H54 (cell line): ENCODE data around the gene JPT2.
"Not testable (repeated sequence)": the region's sequence is repeated elsewhere in the genome, so short reads cannot be mapped to it uniquely, and the experiment has no call there.

Experiments used
- DNase-seq: peaks from one replicate; pipeline ENCODE4 v3.0.0; 2011; ENCODE audit warnings: low spot score, mixed read lengths; ENCODE audit not compliant: insufficient read length
- FAIRE-seq: peaks from 3 replicates; lab custom pipeline; 2011; peaks lifted over from hg19 to GRCh38; lab: Jason Lieb, UNC
- POLR2A ChIP-seq: IDR thresholded peaks from 2 replicates; pipeline ENCODE4 v1.6.1; 2011; ENCODE audit warnings: low read depth, mild to moderate bottlenecking, low read length

JPT2 gene

GRCh38 chr16:1732071-1732470 lies 54.0 kb downstream of the JPT2 start:
- DNase-seq (no peak), FAIRE-seq (no peak)
- TF ChIP-seq POLR2A = no peak

- not testable (repeated sequence) for DNase-seq, FAIRE-seq
These were observed 54.5 kb downstream of the JPT2 start for GRCh38 chr16:1732551-1732987.

GRCh38 chr16:1734123-1734522 lies 56.0 kb downstream of the JPT2 start:
- FAIRE-seq (no peak), DNase-seq (no peak)
- no peak for TF ChIP-seq POLR2A

GRCh38 chr16:1734816-1735215 lies 56.7 kb downstream of the JPT2 start:
- no peak for TF ChIP-seq POLR2A
- DNase-seq = no peak
- FAIRE-seq = no peak

- no peak for FAIRE-seq
These were observed 62.2 kb downstream of the JPT2 start for GRCh38 chr16:1740234-1740633.

GRCh38 chr16:1740781-1741490 lies 62.9 kb downstream of the JPT2 start:
- TF ChIP-seq POLR2A = no peak
- DNase-seq (no peak), FAIRE-seq (no peak)

More at GRCh38 chr16:1740234-1740633, 62.2 kb downstream of the JPT2 start:
- TF ChIP-seq POLR2A = no peak
- DNase-seq = no peak

GRCh38 chr16:1741553-1742165 lies 63.6 kb downstream of the JPT2 start:
- DNase-seq (no peak), FAIRE-seq (no peak)
- no peak for TF ChIP-seq POLR2A

GRCh38 chr16:1743376-1744337 lies 65.6 kb downstream of the JPT2 start:
- DNase-seq = no peak
- TF ChIP-seq POLR2A = no peak
- no peak for FAIRE-seq

- FAIRE-seq = no peak
- TF ChIP-seq POLR2A = no peak
These were observed 66.3 kb downstream of the JPT2 start for GRCh38 chr16:1744338-1744840.

GRCh38 chr16:1745181-1745899 lies 67.3 kb downstream of the JPT2 start:
- FAIRE-seq = no peak
- no peak for TF ChIP-seq POLR2A
- DNase-seq = peak; percentile 69

More at GRCh38 chr16:1744338-1744840, 66.3 kb downstream of the JPT2 start:
- DNase-seq = no peak

GRCh38 chr16:1745900-1746692 lies 68.0 kb downstream of the JPT2 start:
- DNase-seq (peak; percentile 95), FAIRE-seq (peak; percentile 82)
- TF ChIP-seq POLR2A = 0 out of 2 replicates have a peak, but pooled peaks have one; percentile 21

GRCh38 chr16:1746693-1747195 lies 68.7 kb downstream of the JPT2 start:
- DNase-seq (peak; percentile 56), FAIRE-seq (no peak)
- TF ChIP-seq POLR2A = 0 out of 2 replicates have a peak, but pooled peaks have one; percentile 29
